ENCODE measurements around the gene DDIAS. TPM values are rescaled to one million over a fixed set of nuclear protein-coding genes. Genes with fewer than 3 reads are reported as not detected.
"Not testable (repeated sequence)": the region's sequence is repeated elsewhere in the genome, so short reads cannot be mapped to it uniquely, and the experiment has no call there.

The DDIAS gene, protein sequence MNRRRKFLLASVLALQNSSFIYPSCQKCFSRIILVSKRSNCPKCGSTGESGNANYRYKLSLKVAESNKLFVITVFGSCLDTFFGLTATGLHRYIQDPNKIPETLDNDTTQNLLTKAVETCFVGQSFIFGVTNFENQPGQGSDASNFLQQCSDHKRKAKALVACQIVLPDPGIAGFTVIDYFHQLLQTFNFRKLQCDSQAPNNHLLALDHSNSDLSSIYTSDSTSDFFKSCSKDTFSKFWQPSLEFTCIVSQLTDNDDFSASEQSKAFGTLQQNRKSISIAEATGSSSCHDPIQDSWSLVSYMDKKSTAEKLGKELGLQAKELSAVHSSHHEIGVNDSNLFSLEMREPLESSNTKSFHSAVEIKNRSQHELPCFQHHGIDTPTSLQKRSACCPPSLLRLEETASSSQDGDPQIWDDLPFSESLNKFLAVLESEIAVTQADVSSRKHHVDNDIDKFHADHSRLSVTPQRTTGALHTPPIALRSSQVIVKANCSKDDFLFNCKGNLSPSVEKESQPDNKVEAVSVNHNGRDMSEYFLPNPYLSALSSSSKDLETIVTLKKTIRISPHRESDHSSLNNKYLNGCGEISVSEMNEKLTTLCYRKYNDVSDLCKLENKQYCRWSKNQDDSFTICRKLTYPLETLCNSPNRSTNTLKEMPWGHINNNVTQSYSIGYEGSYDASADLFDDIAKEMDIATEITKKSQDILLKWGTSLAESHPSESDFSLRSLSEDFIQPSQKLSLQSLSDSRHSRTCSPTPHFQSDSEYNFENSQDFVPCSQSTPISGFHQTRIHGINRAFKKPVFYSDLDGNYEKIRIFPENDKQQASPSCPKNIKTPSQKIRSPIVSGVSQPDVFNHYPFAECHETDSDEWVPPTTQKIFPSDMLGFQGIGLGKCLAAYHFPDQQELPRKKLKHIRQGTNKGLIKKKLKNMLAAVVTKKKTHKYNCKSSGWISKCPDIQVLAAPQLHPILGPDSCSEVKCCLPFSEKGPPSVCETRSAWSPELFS
- total RNA-seq = 0.22 TPM
- long read RNA-seq = 0 reads

DNA sequence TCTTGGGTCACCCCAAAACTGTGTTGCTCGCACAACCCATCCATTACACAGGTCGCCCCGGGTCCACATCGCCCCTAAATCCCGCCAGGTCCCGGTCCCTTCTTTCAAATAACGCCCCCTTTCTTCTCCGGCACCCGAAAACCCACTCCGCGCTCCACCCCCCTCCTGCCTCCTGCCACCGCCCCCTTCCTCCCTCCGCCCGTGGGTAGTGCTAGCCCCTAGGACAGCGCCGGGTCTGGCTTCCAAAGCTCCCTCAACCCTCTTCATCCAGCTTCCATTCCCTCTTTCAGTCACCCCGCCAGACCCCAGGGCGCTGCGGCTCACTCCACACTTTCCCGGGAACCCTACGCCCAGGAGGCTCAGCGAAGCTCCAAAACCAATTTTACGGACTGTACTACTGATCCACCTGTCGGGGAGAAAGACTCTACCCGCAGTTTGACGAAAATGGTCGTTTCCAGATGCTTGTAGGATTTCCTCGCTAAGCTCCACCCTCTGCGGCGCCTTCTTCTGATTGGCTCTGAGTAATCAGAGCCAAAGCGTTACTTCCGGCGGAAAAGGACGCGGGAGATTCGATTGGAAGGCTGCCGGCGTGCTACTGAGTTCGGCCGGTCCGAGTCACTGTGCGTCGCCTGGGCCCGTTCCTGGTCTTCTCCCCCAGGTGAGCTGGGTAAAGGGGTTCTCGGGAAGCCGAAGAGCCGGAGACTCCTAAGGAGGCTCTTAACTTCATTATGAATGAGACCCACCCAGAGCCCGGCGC lies at the start of gene DDIAS:
Gene DDIAS (plus strand): TSS at position 572 of the 757 bp plus-strand sequence. CDS start 13,003 bp downstream, outside the sequence.
- peak; percentile 97 for DNase-seq (ENCODE audit: low spot score)
- intact Hi-C loops (cut with DNase I) = loop anchor here (2.0 to 5.0 kb wide), 5 partner anchors 31 to 385 kb away; partner anchors contain the start of genes ANKRD42, CCDC90B, PCF11 and RAB30

DNA sequence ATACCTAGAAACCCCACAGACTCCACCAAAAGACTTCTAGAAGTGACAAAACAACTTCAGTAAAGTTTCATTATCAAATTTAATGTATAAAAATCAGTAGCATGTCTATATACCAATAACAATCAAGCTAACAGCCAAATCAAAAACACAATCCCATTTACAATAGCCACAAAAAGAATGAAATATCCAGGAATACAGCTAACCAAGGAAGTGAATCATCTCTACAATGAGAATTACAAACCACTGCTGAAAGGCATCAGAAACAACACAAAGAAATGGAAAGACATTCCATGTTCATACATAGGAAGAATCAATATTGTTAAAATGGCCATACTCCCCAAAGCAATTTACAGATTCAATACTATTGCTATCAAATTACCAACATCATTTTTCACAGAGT lies 47.3 kb upstream of the DDIAS start:
- DNase-seq (ENCODE audit: low spot score) = no peak
- intact Hi-C loops (cut with DNase I) = no loop called here

DNA sequence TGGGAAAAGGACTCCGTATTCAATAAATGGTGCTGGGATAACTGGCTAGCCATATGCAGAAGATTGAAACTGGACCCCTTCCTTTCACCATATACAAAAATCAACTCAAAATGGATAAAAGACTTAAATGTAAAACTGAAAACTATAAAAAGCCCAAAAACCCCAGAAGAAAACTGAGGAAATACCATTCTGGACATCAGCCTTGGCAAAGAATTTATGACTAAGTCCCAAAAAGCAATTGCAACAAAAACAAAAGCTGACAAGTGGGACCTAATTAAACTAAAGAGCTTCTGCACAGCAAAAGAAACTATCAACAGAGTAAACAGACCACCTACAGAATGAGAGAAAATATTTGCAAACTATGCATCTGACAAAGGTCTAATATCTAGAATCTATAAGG lies 46.6 kb upstream of the DDIAS start:
- DNase-seq (ENCODE audit: low spot score); intact Hi-C loops (cut with DNase I): not testable (repeated sequence)

DNA sequence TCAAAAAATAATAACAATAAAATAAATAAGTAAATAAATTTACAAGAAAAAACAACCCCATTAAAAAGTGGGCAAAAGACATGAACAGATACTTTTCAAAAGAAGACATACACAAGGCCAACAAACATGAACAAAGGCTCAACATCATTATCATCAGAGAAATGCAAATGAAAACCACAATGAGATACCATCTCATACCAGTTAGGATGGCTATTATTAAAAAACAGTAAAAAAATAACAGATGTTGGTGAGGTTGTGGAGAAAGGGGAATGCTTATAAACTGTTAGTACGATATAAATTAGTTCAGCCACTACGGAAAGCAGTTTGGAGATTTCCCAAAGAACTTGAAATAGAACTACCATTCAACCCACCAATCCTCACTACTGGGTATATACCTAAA lies 45.9 kb upstream of the DDIAS start:
- intact Hi-C loops (cut with DNase I) = no loop called here
- no peak for DNase-seq (ENCODE audit: low spot score)

DNA sequence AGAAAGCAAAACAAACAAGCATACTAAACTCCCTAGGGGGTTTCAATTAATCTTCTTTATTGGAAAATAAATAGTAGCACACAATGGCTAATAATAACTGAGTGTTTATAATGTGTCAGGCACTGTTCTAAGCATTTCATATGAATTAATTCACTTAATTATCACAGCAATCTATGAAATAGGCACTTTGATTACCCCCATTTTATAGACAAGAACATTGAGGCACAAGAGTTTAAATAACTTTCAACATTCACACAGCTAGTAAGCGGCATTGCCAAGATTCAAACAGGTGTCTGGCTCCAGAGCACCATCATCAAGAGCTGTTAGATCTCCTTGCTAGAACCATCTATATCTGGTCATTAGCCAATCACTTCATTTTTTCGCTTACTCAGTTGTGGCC lies 44.4 kb upstream of the DDIAS start:
- intact Hi-C loops (cut with DNase I) = no loop called here
- DNase-seq (ENCODE audit: low spot score) = no peak

DNA sequence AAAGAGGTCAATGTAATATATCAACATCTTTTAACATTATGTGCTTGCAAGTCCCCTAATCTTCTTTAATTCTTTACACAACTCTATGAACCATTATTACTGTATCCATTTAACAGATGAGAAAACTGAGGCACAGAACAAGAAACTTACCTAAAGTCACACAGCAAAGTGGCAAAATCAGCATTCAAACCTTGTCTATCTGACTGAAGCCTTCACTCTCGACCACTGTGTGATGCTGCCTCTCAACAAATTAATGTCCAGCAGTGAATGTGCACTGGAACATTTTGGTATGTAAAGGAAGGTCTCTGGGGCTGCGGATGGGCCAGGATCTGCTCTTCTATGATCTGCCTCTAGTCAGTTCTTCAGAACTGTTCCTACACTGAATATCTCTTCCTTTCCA lies 43.4 kb upstream of the DDIAS start:
- intact Hi-C loops (cut with DNase I) = no loop called here
- DNase-seq (ENCODE audit: low spot score) = no peak

DNA sequence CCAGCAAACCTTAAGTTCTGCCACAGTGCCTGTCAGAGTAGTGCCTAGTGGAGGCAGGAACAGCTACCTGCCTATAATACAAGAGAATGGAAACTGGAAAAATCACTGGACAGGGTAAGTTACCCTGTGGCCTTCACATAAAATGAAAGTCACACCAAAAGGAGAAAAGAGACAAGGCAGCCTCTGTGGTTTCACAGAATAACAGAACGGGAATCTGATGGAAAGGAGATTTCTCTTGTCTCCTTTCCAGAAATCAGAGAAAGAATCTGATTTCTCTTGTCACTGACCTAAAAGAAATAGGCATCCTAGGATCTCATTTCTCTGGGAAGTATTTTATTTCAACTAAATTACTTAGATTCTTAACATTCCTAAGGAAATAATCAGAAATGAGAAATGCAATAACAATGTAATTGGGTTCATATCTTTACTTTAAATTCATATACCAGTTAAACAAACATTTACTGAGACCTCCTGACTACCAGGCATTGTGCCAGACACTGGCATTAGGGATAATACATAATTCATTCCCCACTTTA lies 42.9 kb upstream of the DDIAS start:
- intact Hi-C loops (cut with DNase I) = no loop called here
- DNase-seq (ENCODE audit: low spot score) = no peak

DNA sequence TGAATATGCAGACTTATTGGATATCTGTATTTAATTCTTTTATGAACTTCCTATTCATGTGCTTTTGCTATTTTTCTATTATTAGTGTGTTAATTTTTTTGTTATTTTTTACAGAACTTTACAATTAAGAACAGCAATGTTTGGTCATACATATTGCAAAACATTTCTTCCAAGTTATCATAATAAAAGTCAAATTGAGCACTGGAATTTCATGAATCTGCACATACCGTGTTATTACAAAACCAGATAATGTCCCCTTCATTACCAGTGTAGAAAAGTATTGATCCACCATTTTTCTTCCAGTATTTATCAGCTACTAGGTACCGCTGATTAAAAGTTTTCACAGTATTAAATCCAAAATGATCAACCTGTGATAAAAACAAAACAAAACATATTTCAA lies 41.8 kb upstream of the DDIAS start:
- no peak for DNase-seq (ENCODE audit: low spot score)
- intact Hi-C loops (cut with DNase I) = no loop called here

DNA sequence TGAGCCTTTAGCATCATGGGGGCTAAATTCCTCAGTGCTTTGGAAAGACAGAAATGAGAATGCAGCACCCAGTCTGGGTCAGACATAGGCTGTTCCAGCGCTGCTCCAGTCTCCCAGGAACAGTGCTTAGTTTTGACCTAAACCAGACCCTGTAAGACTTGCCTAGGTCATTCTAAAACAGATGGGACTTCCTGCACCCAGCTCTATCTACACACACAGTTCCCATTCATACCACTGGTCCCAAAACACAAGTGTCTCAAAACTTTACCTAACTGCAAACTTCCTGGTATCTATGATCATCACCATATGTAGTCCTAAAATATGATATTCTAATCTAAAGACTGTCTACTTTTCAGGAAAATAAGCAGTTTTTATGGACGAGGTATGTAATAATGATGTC lies 39.2 kb upstream of the DDIAS start:
- intact Hi-C loops (cut with DNase I) = no loop called here
- no peak for DNase-seq (ENCODE audit: low spot score)

DNA sequence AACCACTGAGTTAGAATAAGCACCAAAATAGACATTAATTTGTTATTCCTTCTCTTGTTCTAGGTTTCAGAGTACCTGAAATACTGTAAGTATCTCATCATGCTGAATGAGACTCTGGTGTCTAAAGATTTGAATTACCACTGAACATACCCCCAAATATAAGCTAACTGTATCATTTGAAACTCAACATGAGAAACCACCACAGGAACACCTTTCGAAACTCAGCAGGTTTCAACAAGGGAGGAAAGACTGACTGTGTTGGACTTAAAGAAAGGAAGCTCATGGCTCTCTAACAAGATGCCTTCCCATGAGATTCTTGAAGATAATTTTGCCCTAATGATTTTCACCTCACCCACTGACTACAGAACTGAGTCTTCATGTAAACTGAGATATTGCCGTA lies 38.3 kb upstream of the DDIAS start:
- DNase-seq (ENCODE audit: low spot score) = no peak
- intact Hi-C loops (cut with DNase I) = no loop called here

DNA sequence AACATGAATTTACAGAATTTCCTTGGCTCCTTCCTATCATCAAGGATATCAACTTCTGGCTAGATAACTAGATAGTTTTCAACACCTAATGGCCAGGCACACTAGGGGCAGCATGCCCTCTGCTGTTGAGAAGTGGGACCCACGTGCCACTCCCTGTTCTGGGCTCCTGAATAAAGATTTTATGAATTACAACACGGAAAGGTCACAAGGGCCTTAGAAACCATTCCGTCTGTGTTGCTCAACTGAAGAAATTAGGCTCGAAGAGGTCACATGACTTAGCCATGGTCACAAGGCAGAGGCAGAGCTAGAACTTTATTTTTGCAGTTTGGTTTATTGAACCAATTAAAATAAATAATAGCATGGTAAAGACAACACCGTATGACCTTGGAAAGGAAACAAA lies 37.3 kb upstream of the DDIAS start:
- intact Hi-C loops (cut with DNase I) = no loop called here
- no peak for DNase-seq (ENCODE audit: low spot score)

DNA sequence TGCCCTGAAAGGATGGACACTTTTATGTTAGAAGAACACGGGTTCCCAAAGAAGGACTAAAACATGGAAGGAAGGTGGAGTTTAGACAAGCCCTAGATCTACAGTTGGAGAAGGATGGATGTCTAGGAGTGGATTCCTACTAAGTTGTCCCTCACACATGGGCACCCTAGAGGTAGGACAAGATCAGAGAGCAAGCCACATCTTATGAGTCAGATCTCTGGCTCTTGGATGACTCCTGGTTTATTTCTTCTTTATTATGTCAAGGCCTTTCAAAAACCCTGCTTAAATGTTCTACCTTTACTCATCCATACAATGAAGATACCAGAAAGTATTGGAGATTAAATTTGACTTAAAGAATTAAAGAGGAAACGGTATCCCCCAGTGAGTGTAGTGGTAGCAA lies 35.7 kb upstream of the DDIAS start:
- intact Hi-C loops (cut with DNase I) = loop anchor here (5.0 kb wide), 1 partner anchor 149 kb away; no protein-coding TSS in a partner anchor
- no peak for DNase-seq (ENCODE audit: low spot score)

DNA sequence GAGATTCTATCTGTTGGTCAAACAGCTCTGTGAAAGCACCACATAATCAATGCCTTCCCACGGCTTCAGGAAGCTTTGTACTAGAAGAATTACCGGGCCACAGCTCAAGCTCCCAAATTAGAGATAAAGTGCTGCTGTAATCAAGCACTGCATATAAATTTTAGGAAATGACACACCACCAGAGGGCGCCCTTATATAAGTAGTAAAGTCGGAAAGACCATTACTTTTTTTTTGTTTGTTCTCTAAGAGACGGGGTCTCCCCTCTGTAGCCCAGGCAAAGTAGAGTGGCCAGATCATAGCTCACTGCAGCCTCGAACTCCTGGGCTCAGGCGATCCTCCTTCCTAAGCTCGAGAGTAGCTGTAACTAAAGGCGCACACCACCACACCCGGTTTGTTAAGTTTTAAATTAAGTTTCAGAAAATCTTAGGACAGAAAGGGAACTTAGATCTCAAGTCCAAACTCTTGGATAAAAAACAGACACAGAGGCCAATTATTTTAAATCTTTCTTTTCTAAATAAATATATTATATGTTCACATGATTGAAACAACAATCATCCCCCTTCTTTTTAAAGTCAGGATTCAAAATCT lies 33.9 kb upstream of the DDIAS start:
- no peak for DNase-seq (ENCODE audit: low spot score)
- intact Hi-C loops (cut with DNase I) = loop anchor here (5.0 kb wide), 1 partner anchor 150 kb away; no protein-coding TSS in a partner anchor

DNA sequence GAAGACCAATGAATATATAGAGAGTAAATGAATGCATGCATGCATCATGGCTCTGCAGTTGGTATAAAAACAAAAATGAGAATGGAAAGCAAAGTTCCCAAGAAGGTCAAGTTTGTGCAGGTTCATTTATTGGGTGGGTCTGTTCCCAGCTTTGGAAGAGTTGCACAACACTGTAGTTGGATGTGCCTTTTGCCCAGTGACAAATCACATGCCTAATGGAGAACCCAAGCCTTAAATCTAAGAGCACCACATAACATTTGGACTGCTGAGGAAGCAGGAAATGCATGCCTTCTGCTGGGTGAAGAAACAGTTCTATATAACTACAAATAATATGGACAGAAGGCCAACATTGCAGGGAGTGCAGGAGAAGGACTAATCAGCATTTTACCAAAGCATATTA lies 31.9 kb upstream of the DDIAS start:
- DNase-seq (ENCODE audit: low spot score) = no peak
- intact Hi-C loops (cut with DNase I) = loop anchor here (2.0 to 5.0 kb wide), 2 partner anchors 31 to 152 kb away; partner anchors contain the start of genes DDIAS and PRCP

DNA sequence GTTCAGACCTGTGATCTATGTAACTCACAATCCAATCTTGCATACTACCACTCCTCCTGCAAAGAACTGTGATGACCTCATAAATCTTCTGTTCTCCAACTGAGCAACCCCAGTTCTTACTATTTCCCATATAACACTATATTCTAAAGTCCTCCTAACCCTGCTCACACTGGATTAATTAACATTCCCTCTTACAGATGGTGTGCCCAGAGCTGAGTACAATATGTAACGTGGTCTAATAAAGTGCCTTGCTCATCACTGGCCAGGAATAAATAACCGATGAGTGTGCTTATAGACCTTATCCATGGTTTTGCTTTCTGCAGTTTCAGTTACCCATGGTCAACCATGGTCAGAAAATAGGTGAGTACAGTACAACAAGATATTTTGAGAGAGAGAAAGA lies 29.9 kb upstream of the DDIAS start:
- intact Hi-C loops (cut with DNase I) = loop anchor here (2.0 kb wide), 1 partner anchor 29 kb away; the partner anchor contains the start of genes DDIAS and PRCP

DNA sequence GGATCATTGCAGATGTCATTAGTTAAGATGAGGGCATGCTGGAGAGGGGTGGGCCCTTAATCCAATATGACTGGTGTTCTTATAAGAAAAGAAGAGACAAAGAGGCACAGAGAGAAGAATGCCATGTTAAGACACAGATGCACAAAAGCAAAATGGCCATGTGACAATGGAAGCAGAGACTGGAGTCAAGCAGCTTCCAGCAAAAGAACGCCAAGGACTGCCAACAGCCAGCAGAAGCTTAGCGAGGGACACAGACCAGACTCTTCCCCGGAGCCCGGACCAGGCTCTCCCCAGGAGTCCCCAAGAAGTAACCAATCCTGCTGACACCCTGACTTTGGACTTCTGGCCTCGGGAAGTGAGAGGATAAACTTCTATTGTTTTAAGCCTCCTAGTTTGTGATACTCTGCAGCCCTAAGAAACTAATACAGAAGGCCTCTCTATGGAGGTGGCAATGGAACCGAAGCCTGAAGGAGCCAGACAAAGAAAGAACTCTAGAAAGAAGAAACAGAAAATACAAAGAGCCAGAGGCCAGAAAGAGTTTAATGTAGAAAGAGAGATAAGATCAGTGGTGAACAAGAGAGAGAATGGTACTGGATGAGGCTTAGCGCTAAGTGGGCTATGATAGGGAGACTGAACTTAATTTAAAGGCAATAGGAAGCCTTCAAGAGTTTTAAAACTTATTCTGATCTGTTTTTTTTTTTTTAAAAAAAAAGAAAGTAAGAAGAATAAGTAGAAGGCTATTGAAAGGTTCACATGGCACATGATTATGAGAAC lies 29.0 kb upstream of the DDIAS start:
- intact Hi-C loops (cut with DNase I) = no loop called here
- DNase-seq (ENCODE audit: low spot score) = no peak

More for the DNA sequence above, 29.9 kb upstream of the DDIAS start:
- no peak for DNase-seq (ENCODE audit: low spot score)

DNA sequence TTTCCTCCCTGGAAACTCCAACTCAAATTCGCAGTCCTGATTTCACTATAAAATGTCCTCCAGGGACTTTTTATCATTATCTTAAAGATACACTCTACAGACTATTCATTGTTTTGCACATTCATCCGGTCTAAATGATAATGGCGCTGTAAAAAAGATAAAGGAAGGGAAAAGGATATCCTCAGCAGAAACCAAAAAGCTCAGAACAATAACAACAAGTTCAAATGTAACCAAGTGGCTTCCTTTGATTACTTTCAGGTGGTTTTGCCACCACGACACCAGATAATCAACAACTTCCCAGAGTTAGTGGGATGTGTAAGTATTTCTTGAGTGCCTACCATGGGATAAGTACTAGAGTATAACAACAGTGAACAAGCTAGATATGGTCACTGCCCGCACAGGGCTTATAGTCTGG lies 27.6 kb upstream of the DDIAS start:
- intact Hi-C loops (cut with DNase I) = no loop called here
- DNase-seq (ENCODE audit: low spot score) = no peak

Measured in cardiac septum (tissue), 1 donor.